ENCODE results near the gene DCX. TPM values are rescaled to one million over a fixed set of nuclear protein-coding genes. Genes with fewer than 3 reads are reported as not detected.

The DCX gene
- total and polyA plus RNA-seq, 9 of the 15 experiments (the other 6 are each of a cell fraction or from before 2014, with no cell fraction given) = not detected

GRCh38 chrX:111260451-111260850 is 151.5 kb downstream of the DCX start:
- Histone ChIP-seq H4K20me1 (replicated peaks; ENCODE audit: control insufficient read depth, insufficient read depth, low read length) (no peaks in the 10 kb centered on the region), H3K4me3 (no peak overlapping the region), H2AFZ (ENCODE audit: low read depth, low read length) (no peak overlapping the region), H3K27me3 (ENCODE audit: control insufficient read depth in 2 of 2, insufficient read depth in 2 of 2, low read length in 2 of 2) (no peaks in the 10 kb centered on the region), H3K4me2 (ENCODE audit: insufficient read depth, low read length) (no peak overlapping the region), H3K9me3 (replicated peaks; ENCODE audit: control insufficient read depth, insufficient read depth, low read depth, low read length) (no peaks in the 10 kb centered on the region), H3K27ac (ENCODE audit: extremely low read depth, low read depth, low read length) (no peak overlapping the region), H3K36me3 (ENCODE audit: control insufficient read depth, insufficient read depth, low read length) (no peaks in the 10 kb centered on the region), H3K79me2 (ENCODE audit: control insufficient read depth, insufficient read depth, low read length) (no peaks in the 10 kb centered on the region), H3K9me1 (ENCODE audit: control insufficient read depth, insufficient read depth, low read length) (no peaks in the 10 kb centered on the region), H3K9ac (ENCODE audit: insufficient read depth in 1 of 2, low read depth in 2 of 2, low read length in 2 of 2) (no peak overlapping the region), H3K4me1 (replicated peaks in 1 of 2; ENCODE audit: control insufficient read depth in 2 of 2, insufficient read depth in 2 of 2, low read length in 2 of 2) (no peaks in the 10 kb centered on the region)
- CTCF ChIA-PET (ENCODE audit: low intra/inter-chr PET ratio) = no interaction called here
- in situ Hi-C loops (cut with MboI) (no loop called here), intact Hi-C loops (cut with micrococcal nuclease) (no loop called here)
- BruUV-seq (replicated peaks) = no TSS peak
- ATAC-seq = no peak
- DNase-seq (ENCODE audit: extremely low read depth in 1 of 4, low spot score in 3 of 4) = no peak
- no peak for TF ChIP-seq ZNF197 (CRISPR knock-in tag; IDR thresholded peaks at IDR 0.05; ENCODE audit: low read depth)
- no peak for TF ChIP-seq ELF2 (CRISPR knock-in tag; IDR thresholded peaks at IDR 0.05)
- TF ChIP-seq NFATC3 (IDR thresholded peaks at IDR 0.05) = no peak
- no peak for TF ChIP-seq TAF1 (IDR thresholded peaks at IDR 0.05; ENCODE audit: control insufficient read depth, extremely low read depth, insufficient read depth, low read length, severe bottlenecking)
- no peak for TF ChIP-seq SIX5 (IDR thresholded peaks at IDR 0.05; ENCODE audit: borderline replicate concordance in 1 of 2, insufficient read depth in 1 of 2, low read depth in 1 of 2, low read length in 2 of 2)
- TF ChIP-seq, protein P1, sequence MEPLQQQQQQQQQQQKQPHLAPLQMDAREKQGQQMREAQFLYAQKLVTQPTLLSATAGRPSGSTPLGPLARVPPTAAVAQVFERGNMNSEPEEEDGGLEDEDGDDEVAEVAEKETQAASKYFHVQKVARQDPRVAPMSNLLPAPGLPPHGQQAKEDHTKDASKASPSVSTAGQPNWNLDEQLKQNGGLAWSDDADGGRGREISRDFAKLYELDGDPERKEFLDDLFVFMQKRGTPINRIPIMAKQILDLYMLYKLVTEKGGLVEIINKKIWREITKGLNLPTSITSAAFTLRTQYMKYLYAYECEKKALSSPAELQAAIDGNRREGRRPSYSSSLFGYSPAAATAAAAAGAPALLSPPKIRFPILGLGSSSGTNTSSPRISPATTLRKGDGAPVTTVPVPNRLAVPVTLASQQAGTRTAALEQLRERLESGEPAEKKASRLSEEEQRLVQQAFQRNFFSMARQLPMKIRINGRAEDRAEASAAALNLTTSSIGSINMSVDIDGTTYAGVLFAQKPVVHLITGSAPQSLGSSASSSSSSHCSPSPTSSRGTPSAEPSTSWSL (CRISPR knock-in tag; IDR thresholded peaks at IDR 0.05; ENCODE audit: borderline replicate concordance) = no peak
- no peak for TF ChIP-seq TCFL5 (CRISPR knock-in tag; conservative IDR thresholded peaks at IDR 0.05)
- no peak for TF ChIP-seq TEAD1 (CRISPR knock-in tag; IDR thresholded peaks at IDR 0.05)
- TF ChIP-seq, protein P2, sequence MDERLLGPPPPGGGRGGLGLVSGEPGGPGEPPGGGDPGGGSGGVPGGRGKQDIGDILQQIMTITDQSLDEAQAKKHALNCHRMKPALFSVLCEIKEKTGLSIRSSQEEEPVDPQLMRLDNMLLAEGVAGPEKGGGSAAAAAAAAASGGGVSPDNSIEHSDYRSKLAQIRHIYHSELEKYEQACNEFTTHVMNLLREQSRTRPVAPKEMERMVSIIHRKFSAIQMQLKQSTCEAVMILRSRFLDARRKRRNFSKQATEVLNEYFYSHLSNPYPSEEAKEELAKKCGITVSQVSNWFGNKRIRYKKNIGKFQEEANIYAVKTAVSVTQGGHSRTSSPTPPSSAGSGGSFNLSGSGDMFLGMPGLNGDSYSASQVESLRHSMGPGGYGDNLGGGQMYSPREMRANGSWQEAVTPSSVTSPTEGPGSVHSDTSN (CRISPR knock-in tag; IDR thresholded peaks at IDR 0.05; ENCODE audit: low read depth) = no peak
- TF ChIP-seq, protein P2 (tag; conservative IDR thresholded peaks at IDR 0.05; ENCODE audit: low read depth) = no peak
- TF ChIP-seq MAX (CRISPR knock-in tag; IDR thresholded peaks at IDR 0.05) = no peak
- FAIRE-seq = no peak
- 0% methylated on average over 3 of the region's 3 CpGs for WGBS (ENCODE audit: insufficient coverage, low coverage, missing lambda C conversion rate)
- POLR2A ChIA-PET = interaction anchor here (0.6 to 1.2 kb wide), 2 partner anchors 11 to 724 kb away, joined by 4 read pairs; no protein-coding TSS in a partner anchor

Measured in K562 (cell line).